HG03342 (cell line): Measurements from ENCODE around the gene KTN1.

ENCODE experiments used
- ATAC-seq: cut with Tn5 transposase; IDR thresholded peaks from one replicate; pipeline ENCODE4 v1.9.1; 2021; ENCODE audit warnings: mild to moderate bottlenecking, moderate library complexity; ENCODE audit not compliant: unreplicated experiment

The KTN1 gene

DNA sequence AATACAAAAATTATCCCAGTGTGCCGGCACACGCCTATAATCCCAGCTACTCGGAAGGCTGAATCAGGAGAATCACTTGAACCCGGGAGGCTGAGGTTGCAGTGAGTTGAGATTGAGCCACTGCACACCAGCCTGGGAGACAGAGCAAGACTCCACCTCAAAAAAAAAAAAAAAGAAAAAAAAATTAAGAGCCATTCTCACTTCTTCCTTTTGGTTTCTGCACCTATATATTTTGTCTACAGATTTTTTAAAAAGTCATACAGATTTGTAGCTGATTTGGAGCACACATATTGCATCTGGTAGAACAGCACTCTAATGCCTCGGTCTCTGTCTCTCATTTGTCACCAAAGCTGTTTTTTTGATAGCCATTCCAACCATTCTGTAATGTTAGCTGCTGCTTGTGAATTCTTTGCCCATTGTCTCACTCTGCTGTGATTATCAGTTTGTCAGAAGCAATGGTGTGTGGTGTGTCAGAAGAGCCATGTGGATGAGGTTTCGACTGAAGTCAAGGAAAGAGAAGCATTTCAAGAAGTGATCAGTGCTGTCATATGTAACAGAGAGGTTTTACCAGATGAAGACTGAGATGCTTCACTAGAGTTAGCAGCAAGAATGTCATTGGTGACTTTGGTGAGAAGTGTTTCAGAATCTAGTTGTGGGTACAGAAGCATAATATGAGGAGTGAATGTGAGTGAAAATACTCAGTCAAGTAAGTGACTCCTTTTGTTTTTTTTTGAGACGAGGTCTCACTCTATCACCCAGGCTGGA lies 8.7 kb upstream of the KTN1 start:
- peak; percentile 79 for ATAC-seq

DNA sequence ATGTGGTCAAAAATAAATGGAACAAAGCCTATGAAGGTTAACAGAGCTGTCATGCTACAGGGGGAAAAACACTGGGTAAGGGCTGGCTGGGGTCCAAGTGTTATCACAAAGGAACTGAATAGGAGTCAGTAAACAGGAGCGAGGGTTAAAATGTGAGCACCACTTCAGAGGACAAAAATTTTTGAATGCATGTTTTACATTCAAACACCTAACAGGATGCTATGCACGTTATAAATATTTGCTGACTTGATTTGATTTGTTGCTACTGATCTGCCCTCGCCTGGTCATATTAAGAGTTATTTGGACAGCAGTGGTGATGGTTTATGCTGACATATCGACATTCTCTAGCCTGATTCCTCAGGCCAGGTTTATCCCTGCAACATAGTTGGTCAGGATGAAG lies 7.4 kb upstream of the KTN1 start:
- ATAC-seq = no peak

DNA sequence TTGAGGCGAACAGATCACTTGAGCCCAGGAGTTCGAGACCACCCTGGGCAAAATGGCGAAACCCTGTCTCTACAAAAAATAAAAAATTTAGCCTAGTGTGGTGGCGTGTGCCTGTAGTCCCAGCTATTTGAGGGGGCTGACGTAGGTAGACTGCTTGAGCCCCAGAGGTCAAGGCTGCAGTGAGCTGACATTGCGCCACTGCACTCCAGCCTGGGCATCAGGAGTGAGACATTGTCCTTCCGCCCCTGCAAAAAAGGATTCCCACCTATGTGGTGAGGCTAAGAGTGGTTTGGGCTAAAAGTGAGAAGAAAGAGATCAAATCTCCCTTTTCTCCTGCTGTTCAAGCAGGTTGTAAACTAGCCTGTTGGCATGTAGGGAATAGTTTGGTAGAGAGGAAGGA lies 5.0 kb upstream of the KTN1 start:
- no peak for ATAC-seq

DNA sequence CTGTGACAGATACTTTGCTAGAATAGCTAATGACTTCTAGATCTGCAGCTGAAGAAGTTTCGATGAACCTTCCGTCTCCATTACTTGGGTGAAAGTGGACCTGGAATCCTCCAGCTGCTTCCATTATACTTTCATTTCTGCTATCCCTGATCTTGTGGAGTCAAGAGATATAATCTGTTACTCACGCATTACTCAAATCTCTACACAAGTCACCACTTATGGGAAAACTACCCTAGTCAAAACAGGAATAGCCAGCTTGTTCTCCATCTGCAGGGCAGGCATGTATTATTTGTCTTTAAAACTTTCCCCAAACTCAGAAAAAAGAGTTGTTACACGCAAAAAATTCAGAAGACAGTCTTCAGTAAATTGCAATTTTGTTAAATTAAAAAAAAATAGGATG lies 2.8 kb upstream of the KTN1 start:
- ATAC-seq = no peak

DNA sequence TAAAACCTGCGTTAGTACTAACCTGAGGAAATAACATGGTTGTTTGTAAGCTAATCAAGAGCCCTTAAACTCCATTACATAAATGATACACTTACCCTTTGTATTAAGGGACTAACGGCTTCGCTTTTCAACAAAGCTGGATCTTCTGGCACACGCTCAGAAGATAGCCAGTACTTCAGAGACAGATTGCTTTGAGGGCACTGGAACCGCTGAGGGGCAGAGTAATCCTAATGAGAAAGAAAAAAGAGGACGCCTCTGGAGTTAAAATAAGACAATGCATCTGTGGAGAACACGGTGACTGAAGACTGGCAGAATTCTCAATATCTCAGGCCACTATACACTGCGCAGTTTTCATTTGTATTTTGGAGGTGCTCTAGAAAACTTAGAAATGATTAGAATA lies 1.5 kb upstream of the KTN1 start:
- ATAC-seq = no peak

DNA sequence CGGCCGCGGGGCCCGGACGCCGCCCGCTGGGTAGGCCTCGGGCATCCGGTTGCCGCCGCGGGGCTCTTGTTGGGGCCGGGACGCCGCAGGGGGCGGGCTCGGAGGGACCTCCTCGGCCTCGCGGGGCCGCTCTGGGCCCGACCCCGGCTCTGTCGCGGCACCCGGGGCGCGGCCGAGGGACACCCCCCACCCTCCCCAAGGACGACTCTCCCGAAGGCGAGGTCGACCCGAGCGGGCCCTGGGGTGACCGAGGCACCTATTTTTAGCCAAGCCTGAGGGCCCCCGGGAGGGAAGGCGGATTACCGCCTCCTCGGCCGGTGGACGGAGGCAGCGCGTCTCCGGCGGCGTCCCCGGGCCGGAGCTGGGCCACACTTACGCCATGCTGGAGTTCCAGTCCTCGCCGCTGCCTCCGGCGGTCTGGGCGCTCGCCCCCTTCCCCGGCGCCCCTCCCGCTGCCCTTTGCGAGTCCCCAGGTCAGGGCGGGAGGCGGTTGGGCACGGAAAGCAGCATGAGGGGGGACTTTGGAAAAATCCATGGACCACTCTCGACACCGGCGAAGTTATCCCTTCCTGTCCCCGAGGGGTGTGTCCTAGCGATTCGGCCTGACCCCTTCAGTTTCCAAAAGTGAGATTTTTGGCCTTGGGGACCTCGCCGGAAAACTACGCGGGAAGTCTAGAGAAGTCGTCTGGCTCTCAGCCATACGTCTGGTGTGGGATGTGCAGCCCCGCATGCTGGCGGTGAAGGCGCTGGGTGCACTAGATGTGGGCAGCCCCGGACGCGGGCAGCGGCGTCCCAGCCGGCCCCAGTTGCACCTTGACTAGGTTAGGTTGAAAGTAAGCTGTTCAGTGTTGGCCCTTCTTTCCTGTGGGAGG lies 699 bp downstream of the KTN1 start:
- peak; percentile 33 for ATAC-seq

DNA sequence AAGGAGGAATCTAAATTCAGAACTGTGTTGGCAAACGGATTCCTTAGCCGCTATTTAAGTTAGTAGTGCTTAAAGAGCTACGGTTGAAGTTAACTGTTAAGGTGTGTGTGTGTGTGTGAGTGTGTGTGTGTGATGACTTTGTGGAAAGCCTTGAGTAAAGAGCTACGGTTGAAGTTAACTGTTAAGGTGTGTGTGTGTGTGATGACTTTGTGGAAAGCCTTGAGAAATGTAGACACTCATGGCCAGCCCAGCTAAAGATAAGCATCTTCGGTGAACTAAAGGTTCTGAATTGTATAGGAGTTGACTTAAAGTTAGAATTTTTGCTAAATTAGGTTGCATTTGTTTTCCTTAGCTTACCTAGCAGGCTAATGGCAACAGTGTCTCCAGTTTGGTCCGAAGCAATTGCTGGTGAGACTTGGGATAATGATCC lies 1.4 kb downstream of the KTN1 start:
- no peak for ATAC-seq

DNA sequence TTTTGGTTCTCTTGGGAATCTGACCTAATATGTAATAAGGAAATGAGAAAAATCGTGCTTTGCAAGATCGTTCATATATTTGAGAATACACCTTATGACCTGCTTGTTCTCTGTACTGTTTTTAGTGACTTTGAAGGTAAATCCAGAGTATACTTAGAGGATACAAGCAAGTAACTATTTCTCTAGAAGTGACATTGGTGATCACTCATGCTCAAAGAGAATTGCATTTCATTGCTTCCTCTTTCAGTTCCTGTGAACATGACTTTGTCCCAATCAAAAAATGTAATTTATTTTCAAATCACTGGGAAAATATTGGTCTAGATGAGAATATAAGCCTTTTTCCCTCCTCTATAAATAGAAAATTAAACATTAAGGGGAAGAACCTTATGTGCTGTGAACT lies 2.7 kb downstream of the KTN1 start:
- no peak for ATAC-seq

DNA sequence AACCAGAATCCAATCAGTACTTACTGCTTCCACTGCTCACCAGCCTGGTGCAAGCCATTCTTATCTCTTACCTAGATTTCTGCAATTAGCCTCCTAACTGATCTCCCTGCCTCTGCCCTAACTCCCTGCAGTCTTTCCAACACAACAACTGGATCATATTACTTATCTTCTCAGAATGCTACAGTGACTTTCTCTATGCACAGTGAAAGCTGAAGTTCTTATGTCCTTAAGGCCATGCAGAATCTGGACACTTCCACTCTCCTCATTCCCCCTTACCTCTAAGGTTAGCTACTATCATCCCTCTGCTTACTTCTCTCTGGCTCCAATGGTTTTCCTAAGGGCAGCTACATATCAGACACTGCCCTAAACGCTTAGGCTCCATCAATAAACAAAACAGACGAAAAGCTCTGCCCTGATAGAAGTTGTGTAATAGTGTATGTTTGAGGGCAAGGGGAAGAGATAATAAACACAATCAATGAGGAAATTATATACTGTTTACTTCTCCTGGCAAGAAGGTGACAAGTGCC lies 4.0 kb downstream of the KTN1 start:
- no peak for ATAC-seq

DNA sequence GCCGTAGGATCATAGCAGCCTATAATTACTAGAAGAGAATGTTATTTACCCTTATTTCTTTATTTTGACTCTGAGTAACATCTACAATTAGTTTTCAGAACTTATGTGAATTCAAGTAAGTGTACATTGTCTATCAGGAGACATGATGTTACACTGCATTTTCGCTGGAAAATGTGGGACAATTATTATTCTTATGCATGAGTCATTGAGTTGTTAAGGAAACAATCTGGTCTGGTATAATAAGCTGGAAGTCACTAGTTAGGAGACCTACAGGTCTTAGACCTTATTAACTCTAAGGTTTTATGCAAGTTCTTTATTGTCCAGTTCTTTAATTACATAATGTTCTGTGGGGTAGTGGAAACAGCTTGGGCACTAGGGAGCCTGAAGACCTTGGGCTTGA lies 5.8 kb downstream of the KTN1 start:
- no peak for ATAC-seq

DNA sequence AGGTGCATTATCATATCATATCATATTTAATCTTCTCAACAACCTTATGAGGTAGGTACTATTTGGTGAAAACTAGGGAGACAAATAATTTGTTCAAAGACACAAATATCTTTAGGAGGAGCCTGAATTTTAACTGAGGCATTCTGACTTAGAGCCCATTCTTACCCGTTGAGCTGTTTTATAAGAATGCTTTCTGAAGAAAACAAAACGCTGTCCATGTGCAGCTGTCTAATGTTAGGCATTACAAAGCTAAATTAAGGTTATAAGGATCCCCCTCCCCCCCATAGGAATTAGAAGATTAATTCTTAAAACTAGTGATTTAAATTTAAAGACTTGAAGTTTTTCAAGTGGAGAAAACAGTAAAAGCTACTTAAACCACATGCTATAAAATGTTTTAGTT lies 6.4 kb downstream of the KTN1 start:
- ATAC-seq = no peak

DNA sequence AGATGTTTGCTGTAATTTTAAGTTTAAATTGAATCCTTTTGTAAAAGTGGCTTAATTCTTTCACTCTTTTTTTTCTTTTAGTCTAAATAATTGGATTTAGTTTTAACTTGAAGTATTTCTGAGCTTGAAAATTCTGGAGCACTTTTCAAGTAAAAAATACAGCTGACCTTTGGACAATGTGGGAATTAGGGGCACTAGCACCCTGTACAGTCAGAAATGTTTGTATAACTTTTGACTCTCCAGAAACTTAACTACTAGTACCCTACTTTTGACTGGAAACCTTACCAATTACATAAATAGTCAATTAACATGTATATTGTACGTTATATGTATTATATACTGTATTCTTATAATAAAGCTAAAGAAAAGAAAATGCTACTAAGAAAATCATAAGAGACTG lies 7.8 kb downstream of the KTN1 start:
- ATAC-seq = no peak

DNA sequence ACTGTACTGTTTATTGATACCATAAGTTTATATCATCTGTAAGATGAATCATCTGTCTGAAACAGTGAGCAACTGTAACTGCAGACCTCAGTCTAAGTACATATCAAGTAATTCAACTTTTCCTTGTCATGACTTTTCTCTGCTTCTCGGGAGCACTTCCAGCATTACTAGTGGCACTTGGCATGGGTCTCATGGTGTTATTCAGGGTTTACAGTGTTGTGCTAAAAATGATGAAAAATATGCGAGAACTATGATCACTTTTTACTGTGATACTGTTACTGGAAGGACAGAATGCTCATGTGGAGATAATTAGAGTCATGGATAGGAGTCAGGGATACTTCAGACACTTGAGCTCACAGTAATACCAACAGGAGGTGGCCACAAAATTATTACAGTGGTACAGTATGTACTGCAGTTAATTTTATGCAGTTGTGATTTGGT lies 8.3 kb downstream of the KTN1 start:
- no peak for ATAC-seq

DNA sequence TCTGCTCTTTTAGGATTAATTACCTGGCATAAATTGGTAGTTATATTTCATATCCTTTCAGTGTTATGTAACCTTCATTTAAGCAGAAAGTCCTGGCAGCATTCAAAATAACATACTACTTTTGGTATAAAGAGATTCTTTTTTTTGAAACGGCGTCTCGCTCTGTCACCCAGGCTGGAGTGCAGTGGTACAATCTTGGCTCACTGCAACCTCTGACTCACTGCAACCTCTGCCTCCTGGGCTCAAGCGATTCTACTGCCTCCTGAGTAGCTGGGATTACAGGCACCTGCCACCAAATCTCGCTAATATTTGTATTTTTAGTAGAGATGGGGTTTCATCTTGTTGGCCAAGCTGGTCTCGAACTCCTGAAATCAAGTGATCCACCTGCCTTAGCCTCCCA lies 9.2 kb downstream of the KTN1 start:
- ATAC-seq = no peak

DNA sequence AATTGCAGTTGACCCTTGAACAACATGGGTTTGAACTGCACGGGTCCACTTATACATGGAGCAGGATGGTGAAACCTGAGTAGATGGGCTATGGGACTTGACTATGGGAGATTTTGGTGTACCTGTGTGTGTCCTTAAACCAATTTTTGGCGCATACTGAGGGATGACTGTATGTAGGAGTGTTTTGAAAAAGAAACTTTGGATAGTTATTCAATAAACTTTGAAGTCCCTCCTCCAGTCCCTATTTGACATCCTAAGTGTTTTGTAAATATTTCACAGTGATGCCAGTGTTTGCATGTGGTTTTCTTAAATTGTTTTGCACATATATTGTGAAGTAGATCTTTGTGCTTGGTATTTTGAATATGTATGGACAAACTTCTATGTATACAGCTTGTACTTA lies 12.4 kb downstream of the KTN1 start:
- no peak for ATAC-seq

DNA sequence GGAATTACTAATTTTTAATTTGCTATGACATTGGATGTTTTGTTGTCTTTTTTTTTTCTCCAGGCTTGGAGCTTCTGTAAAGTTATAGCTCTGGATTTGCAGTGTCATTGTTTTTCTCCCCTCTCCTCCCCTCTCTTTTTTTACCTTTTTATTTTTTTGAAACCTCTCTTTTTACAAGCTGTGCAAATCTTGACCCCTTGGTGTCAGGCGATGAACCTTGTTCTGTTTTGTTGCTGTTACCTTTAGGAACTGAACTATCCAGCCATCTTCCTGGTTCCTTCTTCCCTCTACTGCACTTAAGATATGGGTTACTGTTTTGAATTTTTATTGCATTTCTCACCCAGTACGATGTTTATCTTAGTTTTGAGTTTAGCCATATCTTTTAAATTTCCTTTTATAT lies 13.7 kb downstream of the KTN1 start:
- ATAC-seq = no peak

DNA sequence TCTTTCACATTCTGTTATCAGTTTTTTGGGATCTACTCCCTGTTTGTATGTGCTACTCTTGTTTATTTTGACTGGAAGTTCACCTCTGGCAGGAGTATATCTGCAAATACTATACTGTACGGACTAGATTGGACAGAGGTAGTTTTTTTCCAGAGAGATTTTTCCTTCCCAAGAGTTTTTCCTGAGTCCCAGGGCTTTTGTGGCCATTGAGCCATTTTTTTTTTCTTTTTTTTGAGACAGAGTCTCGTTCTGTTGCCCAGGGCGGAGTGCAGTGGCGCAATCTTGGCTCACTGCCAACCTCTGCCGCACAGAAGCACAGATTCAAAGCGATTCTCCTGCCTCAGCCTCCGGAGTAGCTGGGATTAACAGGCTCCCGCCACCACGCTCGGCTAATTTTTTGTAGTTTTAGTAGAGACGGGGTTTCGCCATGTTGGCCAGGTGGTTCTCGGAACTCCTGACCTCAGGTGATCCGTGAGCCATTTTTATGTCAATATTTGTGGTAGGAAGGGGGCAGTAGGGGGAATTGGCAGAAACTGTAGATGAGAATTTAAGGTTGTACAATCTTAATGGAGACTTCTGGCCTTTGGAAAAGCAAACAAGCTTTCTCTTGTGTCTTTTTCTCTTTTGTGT lies 19.4 kb downstream of the KTN1 start:
- ATAC-seq = no peak

DNA sequence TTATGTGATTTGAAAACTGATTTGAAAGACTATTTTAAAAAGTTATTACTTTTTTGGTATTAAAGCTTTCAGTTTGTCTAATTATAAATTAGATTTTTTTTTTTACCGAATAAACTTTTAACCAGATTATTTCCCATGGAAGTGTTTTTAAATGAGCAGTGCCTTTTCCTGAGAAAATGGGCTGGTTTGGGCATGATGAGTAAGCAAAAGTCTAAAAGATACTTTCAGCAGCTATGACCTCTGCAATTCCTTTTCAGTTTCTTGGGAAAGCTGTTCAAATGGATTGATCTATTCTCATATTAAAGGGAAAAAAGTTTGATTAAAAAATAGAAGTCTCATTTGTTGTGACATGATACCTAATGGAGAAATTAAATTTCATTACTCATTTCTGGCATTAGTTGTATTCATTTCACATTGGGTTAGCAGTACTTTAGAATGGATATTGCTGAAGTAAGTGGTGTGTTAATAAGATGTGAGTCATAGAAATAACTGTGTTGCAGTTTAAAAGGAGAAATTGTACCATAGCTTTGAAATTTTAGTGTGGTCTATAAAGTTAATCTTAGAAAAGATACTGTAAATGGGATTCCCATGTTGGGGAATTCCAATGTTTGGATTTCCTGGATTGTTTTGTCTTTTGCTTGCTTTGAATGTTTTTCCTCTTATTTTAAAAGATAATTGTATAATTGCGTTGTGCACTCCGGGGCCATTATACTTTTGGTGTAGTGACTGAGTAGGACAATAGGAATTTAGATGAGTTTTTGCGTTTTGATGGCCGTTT lies 21.0 kb downstream of the KTN1 start:
- ATAC-seq = no peak

DNA sequence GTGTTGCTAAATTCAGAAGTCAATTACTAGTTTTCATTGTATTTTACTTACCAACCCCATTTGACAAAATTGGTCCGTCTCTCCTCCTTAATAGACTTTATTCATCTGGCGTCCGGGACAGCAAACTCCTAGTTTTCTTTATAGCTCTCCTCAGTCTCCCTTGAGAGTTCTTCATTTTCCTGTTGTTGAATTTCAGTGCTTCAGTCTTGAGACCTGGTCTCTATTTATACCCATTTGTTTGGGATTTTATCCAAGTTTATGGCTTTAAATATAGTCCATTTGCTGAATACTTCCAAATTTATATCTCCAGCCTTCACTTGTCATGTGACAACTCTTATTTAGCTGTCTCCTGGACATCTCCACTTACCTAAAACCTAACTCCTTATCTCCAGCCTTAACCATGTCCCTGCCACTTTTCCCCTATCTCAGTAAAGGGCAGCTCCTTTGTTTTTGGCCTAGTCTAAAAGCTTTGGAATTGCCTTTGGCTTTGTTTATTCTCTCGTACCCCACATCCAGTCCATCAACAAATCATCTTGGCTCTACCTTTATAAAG lies 23.5 kb downstream of the KTN1 start:
- no peak for ATAC-seq

DNA sequence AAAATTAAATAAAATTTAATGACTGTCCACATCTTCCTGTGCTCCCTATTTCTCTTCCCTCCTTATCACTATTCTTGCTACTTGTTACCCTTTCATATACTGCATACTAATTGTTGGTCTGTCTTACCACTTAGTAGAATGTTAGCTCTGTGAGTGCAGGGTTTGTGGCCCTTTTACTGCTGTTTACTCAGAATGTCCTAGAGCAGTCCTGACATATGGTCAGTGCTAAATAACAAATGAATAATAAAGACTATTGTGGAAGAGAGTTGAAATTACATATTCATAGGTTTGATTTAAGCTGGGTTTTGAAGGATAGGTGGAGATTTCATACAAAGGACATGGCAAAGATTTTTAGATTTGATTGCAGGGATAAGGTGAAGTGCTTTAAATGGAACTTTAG lies 24.5 kb downstream of the KTN1 start:
- ATAC-seq = no peak
